ENCODE data around the gene FLYWCH2.

FLYWCH2 gene

GRCh38 chr16:2867661-2867986, 15.4 kb upstream of the FLYWCH2 start:
- Histone ChIP-seq H3K36me3 (ENCODE audit: low read length) (no peaks in the 10 kb centered on the region), H3K4me2 (ENCODE audit: low read depth, low read length, poor library complexity, severe bottlenecking) (peak overlapping the region; percentile 71), H3K9me2 (replicated peaks; ENCODE audit: insufficient read depth, low read length) (no peaks in the 10 kb centered on the region), H3K27me3 (ENCODE audit: low read length) (no peaks in the 10 kb centered on the region), H4K20me1 (ENCODE audit: low read depth, low read length) (no peaks in the 10 kb centered on the region), H3K9me3 (ENCODE audit: insufficient read depth, low read length) (no peaks in the 10 kb centered on the region), H2AFZ (ENCODE audit: low read depth, low read length, severe bottlenecking) (peak overlapping the region; percentile 91), H3F3A (ENCODE audit: insufficient read depth) (peaks cover 4% of the 10 kb centered on the region; the same call in 1 of the 2 replicates), H3K4me3 (ENCODE audit: insufficient read depth, low read length, poor library complexity, severe bottlenecking) (peak overlapping the region; percentile 56), H3K9ac (ENCODE audit: low read length) (peak overlapping the region; percentile 62), H3K27ac (ENCODE audit: low read depth, low read length) (peak overlapping the region; percentile 46), H3K79me2 (ENCODE audit: insufficient read depth, low read length) (no peaks in the 10 kb centered on the region)
- no peak for TF ChIP-seq CTCF (IDR thresholded peaks at IDR 0.05; ENCODE audit: insufficient read depth, low read length, poor library complexity, severe bottlenecking)
- no peak for TF ChIP-seq EZH2phosphoT487 (conservative IDR thresholded peaks at IDR 0.05; ENCODE audit: low read length)

GRCh38 chr16:2867987-2868789, 14.8 kb upstream of the FLYWCH2 start:
- Histone ChIP-seq H4K20me1 (ENCODE audit: low read depth, low read length) (no peaks in the 10 kb centered on the region), H3K9me2 (replicated peaks; ENCODE audit: insufficient read depth, low read length) (no peaks in the 10 kb centered on the region), H3F3A (ENCODE audit: insufficient read depth) (peaks cover 4% of the 10 kb centered on the region; the same call in 1 of the 2 replicates), H2AFZ (ENCODE audit: low read depth, low read length, severe bottlenecking) (peak overlapping the region; percentile 91), H3K27me3 (ENCODE audit: low read length) (no peaks in the 10 kb centered on the region), H3K36me3 (ENCODE audit: low read length) (no peaks in the 10 kb centered on the region), H3K79me2 (ENCODE audit: insufficient read depth, low read length) (no peaks in the 10 kb centered on the region), H3K9ac (ENCODE audit: low read length) (peak overlapping the region; percentile 62), H3K4me3 (ENCODE audit: insufficient read depth, low read length, poor library complexity, severe bottlenecking) (peak overlapping the region; percentile 56), H3K4me2 (ENCODE audit: low read depth, low read length, poor library complexity, severe bottlenecking) (peak overlapping the region; percentile 71), H3K27ac (ENCODE audit: low read depth, low read length) (peak overlapping the region; percentile 46), H3K9me3 (ENCODE audit: insufficient read depth, low read length) (no peaks in the 10 kb centered on the region)
- TF ChIP-seq EZH2phosphoT487 (conservative IDR thresholded peaks at IDR 0.05; ENCODE audit: low read length) (no peak), CTCF (IDR thresholded peaks at IDR 0.05; ENCODE audit: insufficient read depth, low read length, poor library complexity, severe bottlenecking) (peak; percentile 77)

GRCh38 chr16:2871926-2872325, 11.1 kb upstream of the FLYWCH2 start:
- H3K9me3 ChIP-seq (ENCODE audit: insufficient read depth, low read length), result no peaks in the 10 kb centered on the region
- H4K20me1 ChIP-seq (ENCODE audit: low read depth, low read length), result no peaks in the 10 kb centered on the region
- no peaks in the 10 kb centered on the region for H3K9me2 ChIP-seq (replicated peaks; ENCODE audit: insufficient read depth, low read length)
- H2AFZ ChIP-seq (ENCODE audit: low read depth, low read length, severe bottlenecking), result no peak overlapping the region
- no peaks in the 10 kb centered on the region for H3K79me2 ChIP-seq (ENCODE audit: insufficient read depth, low read length)
- no peak overlapping the region for H3K27ac ChIP-seq (ENCODE audit: low read depth, low read length)
- H3K9ac ChIP-seq (ENCODE audit: low read length), result no peak overlapping the region
- no peaks in the 10 kb centered on the region for H3K36me3 ChIP-seq (ENCODE audit: low read length)
- no peaks in the 10 kb centered on the region for H3K27me3 ChIP-seq (ENCODE audit: low read length)
- no peak overlapping the region for H3K4me2 ChIP-seq (ENCODE audit: low read depth, low read length, poor library complexity, severe bottlenecking)
- H3F3A ChIP-seq (ENCODE audit: insufficient read depth), result peaks cover 4% of the 10 kb centered on the region; the same call in 1 of the 2 replicates
- H3K4me3 ChIP-seq (ENCODE audit: insufficient read depth, low read length, poor library complexity, severe bottlenecking), result no peak overlapping the region
- TF ChIP-seq EZH2phosphoT487 (conservative IDR thresholded peaks at IDR 0.05; ENCODE audit: low read length) (no peak), CTCF (IDR thresholded peaks at IDR 0.05; ENCODE audit: insufficient read depth, low read length, poor library complexity, severe bottlenecking) (no peak)
